ENCODE measurements around the gene NAALADL2. TPM values are rescaled to one million over a fixed set of nuclear protein-coding genes. Genes with fewer than 3 reads are reported as not detected.

NAALADL2 gene
- total and polyA plus RNA-seq, 7 donors = 0.56 to 3.3 (median 1.6) TPM

DNA sequence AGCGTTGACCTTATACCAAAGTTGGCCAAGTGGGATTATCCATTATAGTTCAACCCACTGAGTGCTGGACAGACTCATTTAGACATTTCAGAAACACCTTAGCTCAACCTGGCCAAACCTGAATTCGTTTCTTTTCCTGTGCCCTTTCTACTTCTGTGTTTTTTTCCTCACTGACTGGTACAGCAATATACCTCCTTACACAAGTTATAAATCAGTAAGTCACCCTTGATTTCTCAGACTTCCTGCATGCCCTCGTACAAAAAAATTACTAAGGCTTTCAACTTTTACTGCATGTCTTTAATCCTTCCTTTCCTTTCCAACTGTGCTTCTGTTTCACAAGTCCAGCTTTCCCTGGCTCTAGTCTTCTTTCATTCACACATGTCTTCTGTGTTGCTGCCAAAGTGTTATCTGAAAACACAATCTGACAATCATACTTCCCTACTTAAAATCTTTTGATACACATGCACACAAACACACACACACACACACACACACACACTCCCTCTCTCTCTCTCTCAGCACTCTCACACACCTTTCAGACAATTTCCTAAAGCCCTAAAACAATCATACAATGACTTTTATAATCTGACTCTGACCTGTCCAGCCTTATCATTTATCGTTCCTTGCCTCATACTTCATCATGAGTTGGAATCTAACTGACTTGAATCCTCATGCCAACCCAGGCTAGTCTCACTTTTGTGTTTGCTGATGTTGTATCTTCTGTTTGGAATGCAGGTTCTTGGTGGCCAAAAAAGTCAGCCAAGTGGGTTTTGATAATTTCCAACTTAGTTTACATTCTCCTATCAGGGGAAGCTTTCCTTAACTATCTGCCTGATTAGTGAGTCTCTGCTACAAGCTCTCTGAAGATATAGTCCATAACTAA is 436.4 kb downstream of the NAALADL2 start:
- intact Hi-C loops (cut with DNase I) = no loop called here
- 59 to 61% (median 60%) methylated on average over 4 of the region's 4 CpGs for WGBS, 3 donors
- no peaks in the 10 kb centered on the region for H3K27me3 ChIP-seq (ENCODE audit: insufficient read depth in 3 of 3, low read length in 2 of 3)

DNA sequence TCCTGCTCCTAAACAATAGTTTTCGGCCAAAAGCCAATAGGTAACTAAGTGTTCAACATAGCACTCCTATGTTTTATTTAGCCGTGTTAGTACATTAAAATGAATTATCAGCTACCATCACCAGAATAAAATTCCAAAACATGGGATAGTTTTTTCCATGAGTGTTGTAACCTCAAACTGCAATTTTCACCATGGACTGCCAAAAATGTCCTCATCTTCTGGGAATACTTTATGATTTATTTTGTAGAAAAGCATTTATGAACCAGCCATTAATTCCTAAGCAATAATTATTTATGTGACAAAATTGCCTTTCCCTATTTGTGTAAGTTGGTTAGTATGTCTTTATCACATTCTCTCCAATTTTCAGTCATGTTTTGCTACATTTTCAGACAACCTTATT is 438.1 kb downstream of the NAALADL2 start:
- DNase-seq (no peak), ATAC-seq (no peak)
- Histone ChIP-seq H3K4me3 (no peak overlapping the region), H3K27ac (no peak overlapping the region), H3K27me3 (ENCODE audit: insufficient read depth in 3 of 3, low read length in 2 of 3) (no peaks in the 10 kb centered on the region), H3K9me3 (no peaks in the 10 kb centered on the region), H3K36me3 (ENCODE audit: insufficient read depth in 1 of 2, low read depth in 1 of 2) (no peaks in the 10 kb centered on the region), H3K4me1 (no peaks in the 10 kb centered on the region)
- WGBS, 3 donors = 84 to 86% (median 85%) methylated on average over 2 of the region's 2 CpGs
- TF ChIP-seq, protein P1, sequence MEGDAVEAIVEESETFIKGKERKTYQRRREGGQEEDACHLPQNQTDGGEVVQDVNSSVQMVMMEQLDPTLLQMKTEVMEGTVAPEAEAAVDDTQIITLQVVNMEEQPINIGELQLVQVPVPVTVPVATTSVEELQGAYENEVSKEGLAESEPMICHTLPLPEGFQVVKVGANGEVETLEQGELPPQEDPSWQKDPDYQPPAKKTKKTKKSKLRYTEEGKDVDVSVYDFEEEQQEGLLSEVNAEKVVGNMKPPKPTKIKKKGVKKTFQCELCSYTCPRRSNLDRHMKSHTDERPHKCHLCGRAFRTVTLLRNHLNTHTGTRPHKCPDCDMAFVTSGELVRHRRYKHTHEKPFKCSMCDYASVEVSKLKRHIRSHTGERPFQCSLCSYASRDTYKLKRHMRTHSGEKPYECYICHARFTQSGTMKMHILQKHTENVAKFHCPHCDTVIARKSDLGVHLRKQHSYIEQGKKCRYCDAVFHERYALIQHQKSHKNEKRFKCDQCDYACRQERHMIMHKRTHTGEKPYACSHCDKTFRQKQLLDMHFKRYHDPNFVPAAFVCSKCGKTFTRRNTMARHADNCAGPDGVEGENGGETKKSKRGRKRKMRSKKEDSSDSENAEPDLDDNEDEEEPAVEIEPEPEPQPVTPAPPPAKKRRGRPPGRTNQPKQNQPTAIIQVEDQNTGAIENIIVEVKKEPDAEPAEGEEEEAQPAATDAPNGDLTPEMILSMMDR (IDR thresholded peaks at IDR 0.05) = no peak
- intact Hi-C loops (cut with DNase I) = no loop called here

More for the DNA sequence above, 436.4 kb downstream of the NAALADL2 start:
- Histone ChIP-seq H3K27ac (no peak overlapping the region), H3K4me3 (no peak overlapping the region), H3K4me1 (no peaks in the 10 kb centered on the region), H3K9me3 (no peaks in the 10 kb centered on the region), H3K36me3 (ENCODE audit: insufficient read depth in 1 of 2, low read depth in 1 of 2) (no peaks in the 10 kb centered on the region)
- DNase-seq (no peak), ATAC-seq (no peak)
- TF ChIP-seq, protein P1 (IDR thresholded peaks at IDR 0.05) = no peak

DNA sequence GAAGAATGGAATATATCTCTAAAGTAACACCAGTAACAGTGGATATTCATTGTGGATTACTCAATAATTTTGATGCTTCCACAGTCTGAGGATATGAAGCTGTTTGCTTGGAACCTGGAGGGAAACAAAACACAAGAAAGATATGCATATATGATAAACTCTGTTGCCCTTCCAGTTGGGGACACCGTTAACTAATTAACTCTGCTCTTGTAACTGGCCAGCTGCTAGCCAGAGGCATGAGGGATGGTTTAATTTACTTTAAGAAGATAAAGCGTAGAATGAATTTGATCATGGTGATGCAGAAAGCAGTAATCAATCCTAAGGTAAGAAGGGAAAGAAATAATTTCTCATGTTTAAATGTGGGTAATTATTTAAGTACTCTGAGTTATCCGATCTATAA is 442.6 kb downstream of the NAALADL2 start:
- Histone ChIP-seq H3K4me3 (no peak overlapping the region), H3K27me3 (ENCODE audit: insufficient read depth in 3 of 3, low read length in 2 of 3) (no peaks in the 10 kb centered on the region), H3K4me1 (no peaks in the 10 kb centered on the region), H3K36me3 (ENCODE audit: insufficient read depth in 1 of 2, low read depth in 1 of 2) (no peaks in the 10 kb centered on the region), H3K27ac (no peak overlapping the region), H3K9me3 (no peaks in the 10 kb centered on the region)
- intact Hi-C loops (cut with DNase I) = no loop called here
- DNase-seq (no peak), ATAC-seq (no peak)
- TF ChIP-seq, protein P1 (IDR thresholded peaks at IDR 0.05) = no peak
- WGBS, 3 donors = 93 to 96% (median 96%) methylated on average over 3 of the region's 3 CpGs

DNA sequence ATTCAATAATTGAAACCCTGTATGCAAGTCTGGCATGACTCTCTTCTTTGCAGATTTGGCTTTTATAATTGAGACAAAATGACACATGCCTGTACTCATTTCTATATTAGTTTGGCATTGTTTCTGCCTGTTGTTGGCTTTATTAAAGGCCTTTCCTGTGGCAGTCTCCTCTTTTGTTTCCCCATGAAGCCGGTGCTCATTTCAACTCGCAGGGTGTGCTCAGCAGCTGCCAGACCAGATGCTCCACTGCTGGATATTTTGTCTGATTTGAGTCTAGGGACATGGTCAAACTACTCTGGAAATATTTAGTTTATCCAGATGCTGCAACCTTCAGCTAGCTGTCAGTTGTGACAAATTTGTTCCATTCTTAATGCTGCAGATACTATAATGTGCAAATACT is 445.3 kb downstream of the NAALADL2 start:
- H3K9me3 ChIP-seq = no peaks in the 10 kb centered on the region
- intact Hi-C loops (cut with DNase I) = no loop called here
- H3K27me3 ChIP-seq (ENCODE audit: insufficient read depth in 3 of 3, low read length in 2 of 3) = no peaks in the 10 kb centered on the region
- ATAC-seq = no peak
- no peak overlapping the region for H3K4me3 ChIP-seq
- TF ChIP-seq, protein P1 (IDR thresholded peaks at IDR 0.05) = no peak
- DNase-seq = no peak
- H3K27ac ChIP-seq = no peak overlapping the region
- no peaks in the 10 kb centered on the region for H3K4me1 ChIP-seq
- whole genome bisulfite sequencing, 3 donors = 9 to 25% (median 24%) methylated on average over 2 of the region's 2 CpGs
- H3K36me3 ChIP-seq (ENCODE audit: insufficient read depth in 1 of 2, low read depth in 1 of 2) = no peaks in the 10 kb centered on the region

Data from psoas muscle (tissue), 8 donors.